HG03066 (cell line): ENCODE results near the gene OSBP2.
"Not testable (repeated sequence)": the region's sequence is repeated elsewhere in the genome, so short reads cannot be mapped to it uniquely, and the experiment has no call there.

Source experiments
- ATAC-seq: cut with Tn5 transposase; IDR thresholded peaks from one replicate; pipeline ENCODE4 v1.9.1; 2021; ENCODE audit warnings: low read depth; ENCODE audit not compliant: unreplicated experiment

Gene OSBP2

GRCh38 chr22:30675436-30675835 lies 19.2 kb upstream of the OSBP2 start:
- no peak for ATAC-seq

DNA sequence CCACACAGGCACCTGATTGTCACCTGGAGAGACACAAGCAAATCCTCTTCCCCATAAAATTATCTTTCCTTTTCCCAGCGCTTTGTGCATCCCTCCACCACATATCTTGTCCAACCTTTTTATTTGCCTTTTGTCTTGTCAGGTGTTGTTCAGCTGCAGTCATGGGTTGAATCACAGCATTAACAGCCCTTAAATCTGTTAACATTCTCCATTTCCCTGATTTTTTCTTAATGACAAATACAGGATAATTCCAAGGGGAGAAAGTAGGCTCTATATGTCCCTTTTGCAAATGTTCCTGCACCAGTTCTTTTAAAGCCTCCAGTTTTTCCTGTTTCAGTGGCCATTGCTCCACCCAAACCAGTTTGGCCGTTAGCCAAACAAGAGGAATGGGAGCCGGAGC lies 18.1 kb upstream of the OSBP2 start:
- ATAC-seq = not testable (repeated sequence)

DNA sequence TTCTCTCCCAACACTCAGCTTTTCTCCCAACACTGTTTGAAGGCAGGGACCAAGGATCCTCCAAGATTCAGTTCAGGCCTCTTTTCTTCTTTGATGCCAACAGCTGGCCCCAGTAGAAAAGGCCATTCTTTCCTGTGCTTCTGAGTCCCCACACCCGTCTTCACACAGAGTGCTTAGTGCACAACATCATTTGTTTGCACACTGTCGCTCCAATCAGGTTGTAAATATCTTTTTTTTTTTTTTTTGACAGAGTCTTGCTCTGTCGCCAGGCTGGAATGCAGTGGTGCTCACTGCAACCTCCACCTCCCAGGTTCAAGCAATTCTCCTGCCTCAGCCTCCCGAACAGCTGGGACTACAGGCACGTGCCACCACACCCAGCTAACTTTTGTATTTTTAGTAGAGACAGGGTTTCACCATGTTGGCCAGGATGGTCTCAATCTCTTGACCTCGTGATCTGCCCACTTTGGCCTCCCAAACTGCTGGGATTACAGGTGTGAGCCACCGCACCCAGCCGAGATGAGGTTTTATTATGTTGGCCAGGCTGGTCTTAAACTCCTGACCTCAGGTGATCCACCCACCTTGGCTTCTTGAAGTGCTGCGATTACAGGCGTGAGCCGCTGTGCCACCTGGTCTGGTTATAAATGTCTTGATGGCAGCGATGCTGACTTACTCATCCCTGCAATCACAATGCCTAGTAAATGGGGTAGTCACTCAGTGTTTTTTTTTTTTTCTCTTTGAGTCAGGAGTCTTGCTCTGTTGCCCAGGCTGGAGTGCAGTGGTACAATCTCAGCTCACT lies 14.6 kb upstream of the OSBP2 start:
- ATAC-seq = not testable (repeated sequence)

DNA sequence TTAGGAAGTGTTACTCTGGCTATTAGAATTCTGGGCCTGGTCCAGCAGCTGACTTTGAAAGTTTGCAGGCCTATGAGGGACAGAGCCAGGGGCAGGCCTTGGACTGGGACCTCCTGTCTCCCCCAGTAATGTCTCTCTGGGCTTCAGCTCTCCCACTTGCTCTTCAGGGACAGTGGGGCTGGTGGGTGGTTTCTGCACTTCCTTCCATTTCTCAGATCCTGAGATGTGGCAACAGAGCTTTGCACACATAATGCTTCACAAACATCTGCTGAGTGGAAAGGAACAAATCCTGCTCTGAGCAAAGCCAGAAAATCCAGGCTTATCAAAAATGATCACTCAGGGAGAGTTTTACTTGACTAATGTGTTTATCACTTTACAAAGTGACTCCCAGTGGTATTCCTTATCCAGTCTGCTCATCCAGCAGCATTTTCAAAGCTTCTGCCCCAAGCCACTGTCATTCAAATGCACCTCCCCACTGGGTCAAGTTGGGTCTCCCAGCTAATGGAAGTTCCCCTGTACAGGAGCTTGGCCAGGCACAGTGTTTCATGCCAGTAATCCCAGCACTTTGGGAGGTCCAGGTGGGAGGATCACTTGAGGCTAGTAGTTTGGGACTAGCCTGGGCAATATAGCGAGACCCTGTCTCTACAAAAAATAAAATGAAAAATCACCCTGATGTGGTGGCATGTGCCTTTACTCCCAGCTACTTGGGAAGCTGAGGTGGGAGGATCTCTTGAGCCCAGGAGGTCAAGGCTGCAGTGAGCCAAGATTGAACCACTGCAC lies 13.5 kb upstream of the OSBP2 start:
- ATAC-seq = no peak

GRCh38 chr22:30681831-30682230 lies 12.8 kb upstream of the OSBP2 start:
- no peak for ATAC-seq

DNA sequence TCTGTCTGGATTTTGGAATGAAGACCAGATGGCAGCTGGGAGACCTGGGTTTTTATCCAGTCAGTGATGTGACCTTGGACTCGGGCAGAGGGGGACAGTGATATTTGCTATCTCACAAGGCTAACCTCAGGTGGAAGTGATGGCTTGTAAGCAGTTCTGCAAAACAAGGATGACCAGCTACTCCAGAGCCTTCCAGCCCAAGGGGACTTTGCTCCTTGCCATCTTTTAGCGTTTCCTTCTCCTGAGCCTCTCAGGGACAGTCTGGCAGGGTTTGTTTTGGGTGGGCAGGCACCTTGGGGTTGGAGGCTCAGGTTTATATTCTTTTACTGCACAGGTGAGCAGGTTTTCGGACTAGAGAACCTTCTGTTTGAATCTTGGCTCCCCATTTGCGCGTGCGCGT lies 9.5 kb upstream of the OSBP2 start:
- ATAC-seq = no peak

DNA sequence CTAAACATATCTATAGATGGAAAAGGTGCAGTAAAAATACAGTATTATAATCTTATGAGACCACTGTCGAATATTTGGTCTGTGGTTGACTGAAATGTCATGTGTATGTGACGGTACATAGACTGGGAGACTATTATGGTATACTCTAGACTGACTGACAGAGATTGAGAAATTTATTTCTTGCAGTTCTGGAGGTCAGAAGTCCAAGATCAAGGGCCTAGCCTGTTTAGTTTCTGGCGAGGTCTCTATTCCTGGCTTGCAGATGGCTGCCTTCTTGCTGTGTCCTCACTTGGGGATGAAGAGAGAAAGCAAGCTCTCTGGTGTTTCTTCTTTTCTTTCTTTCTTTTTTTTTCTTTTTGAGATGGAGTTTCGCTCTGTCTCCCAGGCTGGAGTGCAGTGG lies 7.3 kb upstream of the OSBP2 start:
- ATAC-seq = no peak

DNA sequence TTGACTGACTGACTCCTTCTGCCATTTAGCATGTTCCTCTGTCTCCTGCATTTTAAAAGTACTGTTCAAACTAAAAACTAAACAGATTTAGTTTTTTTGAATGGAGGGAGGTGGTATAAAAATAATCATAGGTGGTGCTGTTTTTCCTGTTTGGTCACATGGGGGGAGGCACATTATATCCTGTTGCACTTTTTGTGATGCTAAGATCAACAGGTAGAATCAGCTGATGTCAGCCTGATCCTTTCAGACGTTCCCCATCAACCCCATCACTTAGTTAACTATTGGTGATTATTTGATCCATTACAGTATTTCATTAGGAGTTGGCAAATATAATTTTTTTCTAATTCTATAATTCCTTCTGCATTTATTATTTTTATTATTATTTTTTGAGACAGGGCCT lies 5.1 kb upstream of the OSBP2 start:
- ATAC-seq = no peak

- ATAC-seq = no peak
Observed at GRCh38 chr22:30691204-30691603, 3.5 kb upstream of the OSBP2 start.

GRCh38 chr22:30694171-30694639 lies 469 bp upstream of the OSBP2 start:
- ATAC-seq = no peak

DNA sequence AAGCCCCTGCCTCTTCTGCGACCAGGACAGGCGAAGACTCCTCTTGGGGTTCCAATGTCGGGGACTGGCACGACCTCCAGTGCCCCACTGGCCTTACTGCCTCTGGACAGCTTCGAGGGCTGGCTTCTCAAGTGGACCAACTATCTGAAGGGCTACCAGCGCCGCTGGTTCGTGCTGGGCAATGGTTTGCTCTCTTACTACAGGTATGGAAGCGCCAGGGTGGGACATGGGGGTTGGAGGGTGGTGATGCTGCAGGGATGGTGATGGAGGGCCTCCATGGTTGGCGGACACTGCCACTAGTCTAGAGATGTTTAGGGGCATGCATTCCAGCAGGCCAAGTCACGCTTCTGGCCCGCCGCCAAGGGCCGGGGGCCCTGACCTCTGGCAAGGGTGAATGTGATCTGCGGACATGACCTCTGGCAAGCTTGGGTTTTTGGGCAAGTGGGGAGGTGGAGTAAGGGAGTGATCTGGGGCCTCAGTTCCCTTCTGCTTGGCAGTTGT lies 727 bp downstream of the OSBP2 start:
- no peak for ATAC-seq

DNA sequence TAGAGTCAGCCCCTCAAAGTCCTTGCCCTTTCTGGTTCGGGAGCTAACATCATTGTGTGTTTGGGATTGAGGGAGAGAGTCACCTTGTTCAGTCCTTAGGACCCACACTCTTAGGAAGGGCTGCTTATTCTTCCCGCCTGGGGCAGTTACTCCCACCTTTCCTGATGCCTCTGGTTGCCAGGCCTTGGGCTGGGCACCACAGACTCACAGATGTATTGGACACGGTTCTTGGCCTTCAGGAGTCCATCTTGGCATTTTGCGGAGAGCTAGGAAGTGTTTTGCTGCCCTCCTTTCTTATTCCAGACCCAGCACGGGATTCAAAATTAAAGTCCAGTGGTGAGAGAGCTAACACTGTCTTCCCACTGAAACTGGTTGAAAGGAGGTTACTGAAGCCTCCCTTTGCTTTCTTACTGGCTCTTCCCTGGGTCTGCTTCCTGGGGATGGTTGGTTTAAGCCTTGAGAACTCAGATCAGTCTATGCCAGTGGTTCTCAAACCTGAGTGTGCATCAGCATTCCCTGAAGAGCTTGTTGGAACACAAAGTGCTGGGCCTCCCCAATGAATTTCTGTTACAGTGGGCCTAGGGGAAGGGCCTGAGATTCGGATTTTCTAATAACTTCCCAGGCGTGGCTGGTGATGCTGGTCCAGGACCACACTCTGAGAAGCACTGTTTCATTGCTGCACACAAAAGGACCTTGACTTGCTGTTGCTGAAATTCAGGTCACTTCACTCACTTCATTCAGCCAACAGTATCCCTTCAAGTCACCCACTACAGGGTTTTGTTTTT lies 1.4 kb downstream of the OSBP2 start:
- no peak for ATAC-seq

GRCh38 chr22:30697975-30698374 lies 3.3 kb downstream of the OSBP2 start:
- no peak for ATAC-seq

GRCh38 chr22:30701872-30702271 lies 7.2 kb downstream of the OSBP2 start:
- no peak for ATAC-seq

DNA sequence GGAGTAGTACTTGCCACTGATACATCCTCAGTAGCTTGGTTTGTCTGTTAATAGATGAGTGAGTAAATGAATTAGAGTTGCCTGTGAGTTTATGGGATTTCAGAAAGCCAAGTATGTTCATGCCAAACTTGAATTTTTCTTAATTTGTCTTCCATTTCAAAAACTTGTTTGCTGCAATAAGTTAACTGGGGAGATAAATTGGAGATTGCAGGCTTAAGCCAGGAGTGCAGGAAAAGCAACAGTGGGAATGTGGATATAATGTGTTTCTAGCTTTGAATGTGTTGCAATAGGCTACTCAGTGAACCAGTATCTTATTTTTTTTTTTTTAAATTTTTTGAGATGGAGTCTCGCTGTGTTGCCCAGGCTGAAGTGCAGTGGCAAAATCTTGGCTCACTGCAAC lies 8.2 kb downstream of the OSBP2 start:
- no peak for ATAC-seq

DNA sequence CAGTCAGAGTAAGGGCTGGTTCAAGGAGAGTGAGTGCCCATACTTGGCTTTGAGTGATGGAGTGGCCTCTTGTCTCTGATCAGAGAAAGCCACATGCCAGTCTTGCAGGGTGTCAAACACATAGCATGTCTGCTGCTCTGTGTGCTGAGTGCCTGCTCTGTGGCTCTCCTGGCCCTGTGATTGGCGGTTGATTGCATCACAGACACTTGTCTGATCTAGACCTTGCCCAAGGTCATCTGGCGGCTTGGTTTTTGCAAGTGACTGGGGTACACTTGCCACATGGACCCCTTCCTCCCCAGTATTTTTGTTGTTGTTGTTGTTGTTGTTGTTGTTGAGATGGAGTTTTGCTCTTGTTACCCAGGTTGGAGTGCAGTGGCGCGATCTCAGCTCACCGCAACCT lies 10.3 kb downstream of the OSBP2 start:
- ATAC-seq = no peak

DNA sequence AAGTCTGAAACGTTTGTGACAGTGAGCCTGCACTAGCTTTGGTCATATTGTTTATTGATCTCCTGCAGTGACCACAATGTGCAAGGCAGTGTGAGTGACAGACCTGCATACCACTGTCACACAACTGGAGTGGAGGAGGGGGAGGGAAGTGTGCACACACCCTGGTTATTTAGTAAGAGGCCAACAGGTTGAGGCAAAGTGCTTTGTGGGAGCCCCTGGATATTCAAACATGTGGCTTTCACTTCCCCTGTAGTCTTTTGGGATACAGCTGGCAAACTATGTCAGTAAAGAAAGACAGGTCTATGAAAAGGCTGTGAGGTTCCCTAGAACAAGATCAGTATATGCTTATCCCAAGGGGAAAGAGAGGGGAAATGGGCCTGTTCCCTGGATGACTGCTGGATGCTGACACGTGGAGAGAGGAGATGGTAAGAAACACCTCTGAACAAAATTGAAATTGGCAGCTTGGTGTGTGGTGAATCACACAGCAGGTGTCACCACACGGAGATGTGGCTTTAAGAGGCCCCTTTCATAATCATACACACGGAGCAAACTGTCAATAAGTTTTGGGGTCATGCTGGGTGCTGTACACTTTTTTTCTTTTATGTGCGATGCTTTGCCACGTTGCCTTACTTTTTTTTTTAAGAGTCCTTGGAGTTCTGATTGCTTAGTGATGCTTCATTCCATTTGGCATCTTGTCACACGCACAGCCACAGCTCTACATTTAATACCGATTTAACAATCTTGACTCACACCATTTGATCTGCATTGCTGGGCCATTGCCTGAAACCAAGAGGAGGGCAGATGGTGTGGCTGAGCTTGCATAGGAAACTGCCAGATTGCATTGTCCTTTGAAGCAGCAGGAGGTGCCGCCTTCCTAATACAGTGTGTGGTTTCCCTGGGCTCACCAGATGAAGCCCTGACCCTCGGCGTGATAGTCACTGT lies 11.3 kb downstream of the OSBP2 start:
- no peak for ATAC-seq

GRCh38 chr22:30709980-30710379 lies 15.3 kb downstream of the OSBP2 start:
- not testable (repeated sequence) for ATAC-seq

- ATAC-seq = no peak
Observed at GRCh38 chr22:30712094-30712493, 17.4 kb downstream of the OSBP2 start.

- no peak for ATAC-seq
Observed at GRCh38 chr22:30714062-30714461, 19.4 kb downstream of the OSBP2 start.
